ENCODE data around the gene HIPK2. TPM values are rescaled to one million over a fixed set of nuclear protein-coding genes. Genes with fewer than 3 reads are reported as not detected.

Gene HIPK2
- polyA plus RNA-seq, 3 donors = 1.6 to 12.1 (median 3.0) TPM

- DNase-seq = no peak
- peak overlapping the region in 1 of 7 donors; percentile 35 for H3K27ac Mint-ChIP-seq
- H3K27me3 Mint-ChIP-seq (ENCODE audit: low read depth in 3 of 3) = peaks cover 0 to 2% (median 0%) of the 10 kb centered on the region in 3 donors
- H2AFZ ChIP-seq (ENCODE audit: insufficient read depth, low read depth, low read length, poor library complexity, severe bottlenecking) = no peak overlapping the region
- H3K4me2 ChIP-seq (replicated peaks; ENCODE audit: extremely low read depth, low read length, poor library complexity, severe bottlenecking) = no peak overlapping the region
- H3K79me2 ChIP-seq (ENCODE audit: insufficient read depth, low read length) = peaks cover 32% of the 10 kb centered on the region
- TF ChIP-seq, protein P1, sequence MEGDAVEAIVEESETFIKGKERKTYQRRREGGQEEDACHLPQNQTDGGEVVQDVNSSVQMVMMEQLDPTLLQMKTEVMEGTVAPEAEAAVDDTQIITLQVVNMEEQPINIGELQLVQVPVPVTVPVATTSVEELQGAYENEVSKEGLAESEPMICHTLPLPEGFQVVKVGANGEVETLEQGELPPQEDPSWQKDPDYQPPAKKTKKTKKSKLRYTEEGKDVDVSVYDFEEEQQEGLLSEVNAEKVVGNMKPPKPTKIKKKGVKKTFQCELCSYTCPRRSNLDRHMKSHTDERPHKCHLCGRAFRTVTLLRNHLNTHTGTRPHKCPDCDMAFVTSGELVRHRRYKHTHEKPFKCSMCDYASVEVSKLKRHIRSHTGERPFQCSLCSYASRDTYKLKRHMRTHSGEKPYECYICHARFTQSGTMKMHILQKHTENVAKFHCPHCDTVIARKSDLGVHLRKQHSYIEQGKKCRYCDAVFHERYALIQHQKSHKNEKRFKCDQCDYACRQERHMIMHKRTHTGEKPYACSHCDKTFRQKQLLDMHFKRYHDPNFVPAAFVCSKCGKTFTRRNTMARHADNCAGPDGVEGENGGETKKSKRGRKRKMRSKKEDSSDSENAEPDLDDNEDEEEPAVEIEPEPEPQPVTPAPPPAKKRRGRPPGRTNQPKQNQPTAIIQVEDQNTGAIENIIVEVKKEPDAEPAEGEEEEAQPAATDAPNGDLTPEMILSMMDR (IDR thresholded peaks at IDR 0.05) = no peak
- H3K36me3 Mint-ChIP-seq = peaks cover 35% of the 10 kb centered on the region in 2 donors
- intact Hi-C loops (cut with micrococcal nuclease) = no loop called here
- no peak overlapping the region for H3K4me3 Mint-ChIP-seq
- H3K4me3 ChIP-seq (replicated peaks in 1 of 3; ENCODE audit: low read depth in 2 of 3, low read length in 3 of 3) = no peak overlapping the region
- H3K4me1 Mint-ChIP-seq = peaks cover 30% of the 10 kb centered on the region
- no peak overlapping the region for H3K27ac ChIP-seq (ENCODE audit: low read depth in 1 of 2, low read length in 2 of 2)
- no peaks in the 10 kb centered on the region for H3K9me3 Mint-ChIP-seq
- no peak overlapping the region for H3K9ac ChIP-seq (ENCODE audit: insufficient read depth, low read length, poor library complexity, severe bottlenecking)
- no peaks in the 10 kb centered on the region for H3K27me3 ChIP-seq (ENCODE audit: control insufficient read depth in 2 of 2, insufficient read depth in 2 of 2, low read length in 2 of 2)
- peaks cover 56% of the 10 kb centered on the region for H4K20me1 ChIP-seq (ENCODE audit: insufficient read depth, low read length)
- no peaks in the 10 kb centered on the region for H3K9me3 ChIP-seq (replicated peaks in 1 of 2; ENCODE audit: control insufficient read depth in 1 of 2, insufficient read depth in 1 of 2, low read length in 2 of 2)
- H3K4me1 ChIP-seq (ENCODE audit: control insufficient read depth in 1 of 2, insufficient read depth in 2 of 2, low read length in 2 of 2) = peaks cover 15 to 20% of the 10 kb centered on the region in 2 donors
- peaks cover 0 to 6% of the 10 kb centered on the region in 2 donors for H3K36me3 ChIP-seq (replicated peaks in 1 of 2; ENCODE audit: control insufficient read depth in 1 of 2, insufficient read depth in 2 of 2, low read length in 2 of 2)
- WGBS (ENCODE audit: insufficient coverage) = 100% methylated on average over 4 of the region's 5 CpGs
Measured at GRCh38 chr7:139666501-139666900, 111.3 kb downstream of the HIPK2 start.

- peaks cover 36% of the 10 kb centered on the region for H3K4me1 Mint-ChIP-seq
- peaks cover 0 to 6% of the 10 kb centered on the region in 2 donors for H3K36me3 ChIP-seq (replicated peaks in 1 of 2; ENCODE audit: control insufficient read depth in 1 of 2, insufficient read depth in 2 of 2, low read length in 2 of 2)
- H2AFZ ChIP-seq (ENCODE audit: insufficient read depth, low read depth, low read length, poor library complexity, severe bottlenecking) = no peak overlapping the region
- peaks cover 66% of the 10 kb centered on the region for H4K20me1 ChIP-seq (ENCODE audit: insufficient read depth, low read length)
- H3K27ac Mint-ChIP-seq = peak overlapping the region in 4 of 7 donors; percentile 14 to 68 (median 52)
- H3K79me2 ChIP-seq (ENCODE audit: insufficient read depth, low read length) = peaks cover 34% of the 10 kb centered on the region
- no peaks in the 10 kb centered on the region for H3K27me3 Mint-ChIP-seq (ENCODE audit: low read depth in 3 of 3)
- DNase-seq = no peak
- H3K27me3 ChIP-seq (ENCODE audit: control insufficient read depth in 2 of 2, insufficient read depth in 2 of 2, low read length in 2 of 2) = no peaks in the 10 kb centered on the region
- H3K9me3 ChIP-seq (replicated peaks in 1 of 2; ENCODE audit: control insufficient read depth in 1 of 2, insufficient read depth in 1 of 2, low read length in 2 of 2) = no peaks in the 10 kb centered on the region
- H3K9ac ChIP-seq (ENCODE audit: insufficient read depth, low read length, poor library complexity, severe bottlenecking) = no peak overlapping the region
- no peaks in the 10 kb centered on the region for H3K9me3 Mint-ChIP-seq
- peaks cover 15 to 20% of the 10 kb centered on the region in 2 donors for H3K4me1 ChIP-seq (ENCODE audit: control insufficient read depth in 1 of 2, insufficient read depth in 2 of 2, low read length in 2 of 2)
- no CpG with 5 or more reads among the region's 6 CpGs for WGBS (ENCODE audit: insufficient coverage)
- intact Hi-C loops (cut with micrococcal nuclease) = no loop called here
- H3K4me3 ChIP-seq (replicated peaks in 1 of 3; ENCODE audit: low read depth in 2 of 3, low read length in 3 of 3) = no peak overlapping the region
- TF ChIP-seq, protein P1 (IDR thresholded peaks at IDR 0.05) = no peak
- H3K27ac ChIP-seq (ENCODE audit: low read depth in 1 of 2, low read length in 2 of 2) = no peak overlapping the region
- H3K4me3 Mint-ChIP-seq = no peak overlapping the region
- H3K36me3 Mint-ChIP-seq = peaks cover 36 to 39% of the 10 kb centered on the region in 2 donors
- H3K4me2 ChIP-seq (replicated peaks; ENCODE audit: extremely low read depth, low read length, poor library complexity, severe bottlenecking) = no peak overlapping the region
Measured at GRCh38 chr7:139664434-139664833, 113.4 kb downstream of the HIPK2 start.

Measured in CD14-positive monocyte (primary cell).